GM12873 (cell line): ENCODE data around the gene TRIM50.
A peak's percentile ranks its signal among the peaks of the same experiment; 100 is the strongest.

Source experiments
- TF ChIP-seq, protein P1 (sequence below): IDR thresholded peaks from 2 replicates; pipeline ENCODE4 v1.5.1; 2012; ENCODE audit warnings: low read depth, mild to moderate bottlenecking, moderate library complexity, low read length, control low read depth; ENCODE audit not compliant: insufficient read depth; ENCODE audit errors: missing control alignments

TRIM50 gene

DNA sequence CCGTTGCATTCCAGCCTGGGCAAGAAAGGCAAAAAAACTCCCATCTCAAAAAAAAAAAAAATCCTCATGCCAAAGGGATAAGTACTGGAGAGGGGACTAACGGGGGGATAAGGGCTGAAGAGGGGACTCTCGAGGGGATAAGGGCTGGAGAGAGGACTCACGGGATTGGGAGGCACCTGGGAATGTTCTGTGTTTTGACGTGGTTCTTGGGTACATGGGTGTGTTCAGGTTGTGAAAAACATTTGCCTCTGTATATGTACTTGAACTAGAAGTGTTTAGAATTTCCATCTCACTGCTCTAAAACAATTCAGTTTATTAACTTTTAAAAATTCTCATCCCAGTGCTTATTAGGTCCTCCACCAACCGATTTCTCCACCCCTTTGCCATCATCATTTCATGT is 4.6 kb upstream of the TRIM50 start:
- TF ChIP-seq, protein P1, sequence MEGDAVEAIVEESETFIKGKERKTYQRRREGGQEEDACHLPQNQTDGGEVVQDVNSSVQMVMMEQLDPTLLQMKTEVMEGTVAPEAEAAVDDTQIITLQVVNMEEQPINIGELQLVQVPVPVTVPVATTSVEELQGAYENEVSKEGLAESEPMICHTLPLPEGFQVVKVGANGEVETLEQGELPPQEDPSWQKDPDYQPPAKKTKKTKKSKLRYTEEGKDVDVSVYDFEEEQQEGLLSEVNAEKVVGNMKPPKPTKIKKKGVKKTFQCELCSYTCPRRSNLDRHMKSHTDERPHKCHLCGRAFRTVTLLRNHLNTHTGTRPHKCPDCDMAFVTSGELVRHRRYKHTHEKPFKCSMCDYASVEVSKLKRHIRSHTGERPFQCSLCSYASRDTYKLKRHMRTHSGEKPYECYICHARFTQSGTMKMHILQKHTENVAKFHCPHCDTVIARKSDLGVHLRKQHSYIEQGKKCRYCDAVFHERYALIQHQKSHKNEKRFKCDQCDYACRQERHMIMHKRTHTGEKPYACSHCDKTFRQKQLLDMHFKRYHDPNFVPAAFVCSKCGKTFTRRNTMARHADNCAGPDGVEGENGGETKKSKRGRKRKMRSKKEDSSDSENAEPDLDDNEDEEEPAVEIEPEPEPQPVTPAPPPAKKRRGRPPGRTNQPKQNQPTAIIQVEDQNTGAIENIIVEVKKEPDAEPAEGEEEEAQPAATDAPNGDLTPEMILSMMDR, result no peak

- TF ChIP-seq, protein P1, result no peak
These were observed 2.9 kb upstream of the TRIM50 start for GRCh38 chr7:73330772-73331171.

GRCh38 chr7:73329861-73330581 is 2.1 kb upstream of the TRIM50 start:
- TF ChIP-seq, protein P1, result no peak

DNA sequence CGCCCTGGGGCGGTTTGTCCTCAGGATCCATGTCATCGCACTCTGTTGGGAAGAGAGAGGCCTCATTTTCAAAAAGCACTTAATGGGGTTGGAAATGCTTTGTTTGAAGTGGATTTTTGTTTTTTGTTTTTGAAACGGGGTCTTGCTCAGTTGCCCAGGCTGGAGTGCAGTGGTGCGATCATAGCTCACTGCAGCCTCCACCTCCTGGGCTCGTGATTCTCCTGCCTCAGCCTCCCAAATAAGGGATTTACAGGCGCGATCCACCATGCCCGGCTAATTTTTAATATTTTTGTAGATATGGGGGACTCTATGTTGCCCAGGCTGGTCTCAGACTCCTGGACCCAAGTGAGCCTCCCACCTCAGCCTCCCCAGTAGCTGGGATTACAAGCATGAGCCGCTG is 814 bp upstream of the TRIM50 start:
- TF ChIP-seq, protein P1, result no peak

- TF ChIP-seq, protein P1, result peak; percentile 77
These were observed 3.6 kb downstream of the TRIM50 start for GRCh38 chr7:73324081-73324845.

GRCh38 chr7:73316521-73316920 is 11.4 kb downstream of the TRIM50 start:
- TF ChIP-seq, protein P1, result no peak

GRCh38 chr7:73314271-73314670 is 13.6 kb downstream of the TRIM50 start:
- TF ChIP-seq, protein P1, result no peak
